ENCODE measurements around the gene SPATA2L. TPM values are rescaled to one million over a fixed set of nuclear protein-coding genes. Genes with fewer than 3 reads are reported as not detected.
"Not testable (repeated sequence)": the region's sequence is repeated elsewhere in the genome, so short reads cannot be mapped to it uniquely, and the experiment has no call there.

SPATA2L gene
- total RNA-seq, 8 experiments from 2014 or later, result 2.1 to 10.7 (median 6.2) TPM

GRCh38 chr16:89696670-89697128 is 4.8 kb downstream of the SPATA2L start:
- Histone ChIP-seq H3K27ac (no peak overlapping the region), H3K4me3 (no peak overlapping the region), H3K4me1 (replicated peaks in 1 of 2) (peaks cover 5 to 7% of the 10 kb centered on the region in 2 donors)
- ATAC-seq (replicated peaks in 6 of 8), result no peak
- WGBS, 10 experiments, result 100% methylated on average over 1 of the region's 18 CpGs; no CpG with 5 or more reads in 8 of the 10 experiments
- in situ Hi-C loops (cut with MboI; ENCODE audit: low pct_unique_long_range_greater_than_20kb in 2 of 9, low sequenced_read_pairs in 9 of 9, unreplicated experiment in 9 of 9), result no loop called here

GRCh38 chr16:89695875-89696669 is 5.4 kb downstream of the SPATA2L start:
- Histone ChIP-seq H3K4me3 (no peak overlapping the region), H3K27ac (no peak overlapping the region), H3K4me1 (replicated peaks in 1 of 2) (peaks cover 5 to 7% of the 10 kb centered on the region in 2 donors)
- 80 to 100% (median 83%) methylated on average over 1 to 3 of the region's 25 CpGs; no CpG with 5 or more reads in 6 of the 10 experiments for WGBS, 10 experiments
- no peak for ATAC-seq (replicated peaks in 6 of 8)
- in situ Hi-C loops (cut with MboI; ENCODE audit: low pct_unique_long_range_greater_than_20kb in 2 of 9, low sequenced_read_pairs in 9 of 9, unreplicated experiment in 9 of 9), result no loop called here

- ATAC-seq (replicated peaks in 6 of 8), result peak in 1 of 8 experiments; percentile 5
- 71 to 97% (median 84%) methylated on average over 1 to 10 of the region's 31 CpGs; no CpG with 5 or more reads in 5 of the 10 experiments for WGBS, 10 experiments
- Histone ChIP-seq H3K4me1 (replicated peaks in 1 of 2) (peaks cover 4 to 5% of the 10 kb centered on the region in 2 donors), H3K4me3 (no peak overlapping the region), H3K27ac (no peak overlapping the region)
- in situ Hi-C loops (cut with MboI; ENCODE audit: low pct_unique_long_range_greater_than_20kb in 2 of 9, low sequenced_read_pairs in 9 of 9, unreplicated experiment in 9 of 9), result no loop called here
Observed at GRCh38 chr16:89695086-89695874, 6.2 kb downstream of the SPATA2L start.

- H3K27ac ChIP-seq; H3K4me3 ChIP-seq; in situ Hi-C loops (cut with MboI; ENCODE audit: low pct_unique_long_range_greater_than_20kb in 2 of 9, low sequenced_read_pairs in 9 of 9, unreplicated experiment in 9 of 9); H3K4me1 ChIP-seq (replicated peaks in 1 of 2): not testable (repeated sequence)
- no CpG with 5 or more reads among the region's 23 CpGs for whole genome bisulfite sequencing, 10 experiments
- peak in 2 of 8 experiments; percentile 57 to 79 for ATAC-seq (replicated peaks in 6 of 8)
Observed at GRCh38 chr16:89694784-89695085, 6.8 kb downstream of the SPATA2L start.

- in situ Hi-C loops (cut with MboI; ENCODE audit: low pct_unique_long_range_greater_than_20kb in 2 of 9, low sequenced_read_pairs in 9 of 9, unreplicated experiment in 9 of 9), result no loop called here
- 73 to 94% methylated on average over 3 to 7 of the region's 32 CpGs; no CpG with 5 or more reads in 8 of the 10 experiments for WGBS, 10 experiments
- ATAC-seq (replicated peaks in 6 of 8), result peak in 6 of 8 experiments; percentile 2 to 74 (median 8)
- H3K4me3 ChIP-seq, result no peak overlapping the region
- H3K27ac ChIP-seq, result no peak overlapping the region
- no peaks in the 10 kb centered on the region for H3K4me1 ChIP-seq (replicated peaks in 1 of 2)
Observed at GRCh38 chr16:89693931-89694783, 7.3 kb downstream of the SPATA2L start.

GRCh38 chr16:89693289-89693731 is 8.2 kb downstream of the SPATA2L start:
- no peak overlapping the region for H3K4me3 ChIP-seq
- H3K27ac ChIP-seq, result no peak overlapping the region
- no peaks in the 10 kb centered on the region for H3K4me1 ChIP-seq (replicated peaks in 1 of 2)
- in situ Hi-C loops (cut with MboI; ENCODE audit: low pct_unique_long_range_greater_than_20kb in 2 of 9, low sequenced_read_pairs in 9 of 9, unreplicated experiment in 9 of 9), result no loop called here
- WGBS, 10 experiments, result 0 to 100% (median 82%) methylated on average over 1 to 7 of the region's 11 CpGs; no CpG with 5 or more reads in 2 of the 10 experiments
- ATAC-seq (replicated peaks in 6 of 8), result no peak

- H3K4me1 ChIP-seq (replicated peaks in 1 of 2), result peaks cover 5 to 6% of the 10 kb centered on the region in 2 donors
- no peak overlapping the region for H3K27ac ChIP-seq
- 76 to 100% (median 98%) methylated on average over 2 to 11 of the region's 13 CpGs; no CpG with 5 or more reads in 4 of the 10 experiments for WGBS, 10 experiments
- no peak for ATAC-seq (replicated peaks in 6 of 8)
- no peak overlapping the region for H3K4me3 ChIP-seq
- in situ Hi-C loops (cut with MboI; ENCODE audit: low pct_unique_long_range_greater_than_20kb in 2 of 9, low sequenced_read_pairs in 9 of 9, unreplicated experiment in 9 of 9), result no loop called here
Observed at GRCh38 chr16:89691986-89692569, 9.4 kb downstream of the SPATA2L start.

GRCh38 chr16:89691231-89691985 is 10.1 kb downstream of the SPATA2L start:
- Histone ChIP-seq H3K4me3 (no peak overlapping the region), H3K4me1 (replicated peaks in 1 of 2) (peaks cover 5 to 6% of the 10 kb centered on the region in 2 donors), H3K27ac (no peak overlapping the region)
- WGBS, 10 experiments, result 76 to 100% (median 100%) methylated on average over 1 to 3 of the region's 21 CpGs; no CpG with 5 or more reads in 7 of the 10 experiments
- in situ Hi-C loops (cut with MboI; ENCODE audit: low pct_unique_long_range_greater_than_20kb in 2 of 9, low sequenced_read_pairs in 9 of 9, unreplicated experiment in 9 of 9), result no loop called here
- ATAC-seq (replicated peaks in 6 of 8), result no peak

- ATAC-seq (replicated peaks in 6 of 8), result no peak
- in situ Hi-C loops (cut with MboI; ENCODE audit: low pct_unique_long_range_greater_than_20kb in 2 of 9, low sequenced_read_pairs in 9 of 9, unreplicated experiment in 9 of 9), result no loop called here
- H3K4me1 ChIP-seq (replicated peaks in 1 of 2), result peaks cover 5 to 6% of the 10 kb centered on the region in 2 donors
- H3K27ac ChIP-seq, result no peak overlapping the region
- no peak overlapping the region for H3K4me3 ChIP-seq
- WGBS, 10 experiments, result 91 to 100% (median 100%) methylated on average over 1 to 12 of the region's 16 CpGs; no CpG with 5 or more reads in 6 of the 10 experiments
Observed at GRCh38 chr16:89690392-89690901, 11.1 kb downstream of the SPATA2L start.

GRCh38 chr16:89689621-89690020 is 11.9 kb downstream of the SPATA2L start:
- ATAC-seq (replicated peaks in 6 of 8); H3K4me1 ChIP-seq (replicated peaks in 1 of 2); in situ Hi-C loops (cut with MboI; ENCODE audit: low pct_unique_long_range_greater_than_20kb in 2 of 9, low sequenced_read_pairs in 9 of 9, unreplicated experiment in 9 of 9); H3K27ac ChIP-seq; H3K4me3 ChIP-seq: not testable (repeated sequence)
- 90 to 100% (median 100%) methylated on average over 2 to 4 of the region's 4 CpGs; no CpG with 5 or more reads in 3 of the 10 experiments for WGBS, 10 experiments

- no peak overlapping the region for H3K27ac ChIP-seq
- in situ Hi-C loops (cut with MboI; ENCODE audit: low pct_unique_long_range_greater_than_20kb in 2 of 9, low sequenced_read_pairs in 9 of 9, unreplicated experiment in 9 of 9), result no loop called here
- WGBS, 10 experiments, result 80 to 100% (median 97%) methylated on average over 1 to 8 of the region's 13 CpGs; no CpG with 5 or more reads in 1 of the 10 experiments
- no peak for ATAC-seq (replicated peaks in 6 of 8)
- peaks cover 5 to 6% of the 10 kb centered on the region in 2 donors for H3K4me1 ChIP-seq (replicated peaks in 1 of 2)
- H3K4me3 ChIP-seq, result no peak overlapping the region
Observed at GRCh38 chr16:89689142-89689541, 12.4 kb downstream of the SPATA2L start.

Data from motor neuron (in vitro differentiated cells).